Omental fat pad (tissue), 4 donors: ENCODE data around the gene TDRD9. TPM values are rescaled to one million over a fixed set of nuclear protein-coding genes. Genes with fewer than 3 reads are reported as not detected.

Experiments
- ATAC-seq: fragments of 150-250 bp; one replicate; pipeline ENCODE4 v1.9.1; 2016; ENCODE audit warnings: mild to moderate bottlenecking, moderate library complexity; ENCODE audit not compliant: low FRiP score
- DNase-seq: peaks from one replicate; pipeline ENCODE4 v3.0.0-alpha.2; 2019; ENCODE audit warnings: low spot score
- total RNA-seq, 4 donors: library from RNA; depleted of rRNA; stranded (reverse); fragments of >200 nt; gene quantifications; one replicate each; pipeline ENCODE4 v1.1.0, GENCODE V29; 2016
- TF ChIP-seq, protein P1 (sequence below), 3 donors: fragments of 450-650 bp; IDR thresholded peaks; one replicate each; pipeline ENCODE4 v1.5.1; 2016 to 2017; ENCODE audit warnings: antibody characterized with exemption in 3 of 3, mild to moderate bottlenecking in 3 of 3, moderate library complexity in 2 of 3

Gene TDRD9
- total RNA-seq, 4 donors from 2014 or later: 0.28 to 8.0 (median 1.1) TPM

DNA sequence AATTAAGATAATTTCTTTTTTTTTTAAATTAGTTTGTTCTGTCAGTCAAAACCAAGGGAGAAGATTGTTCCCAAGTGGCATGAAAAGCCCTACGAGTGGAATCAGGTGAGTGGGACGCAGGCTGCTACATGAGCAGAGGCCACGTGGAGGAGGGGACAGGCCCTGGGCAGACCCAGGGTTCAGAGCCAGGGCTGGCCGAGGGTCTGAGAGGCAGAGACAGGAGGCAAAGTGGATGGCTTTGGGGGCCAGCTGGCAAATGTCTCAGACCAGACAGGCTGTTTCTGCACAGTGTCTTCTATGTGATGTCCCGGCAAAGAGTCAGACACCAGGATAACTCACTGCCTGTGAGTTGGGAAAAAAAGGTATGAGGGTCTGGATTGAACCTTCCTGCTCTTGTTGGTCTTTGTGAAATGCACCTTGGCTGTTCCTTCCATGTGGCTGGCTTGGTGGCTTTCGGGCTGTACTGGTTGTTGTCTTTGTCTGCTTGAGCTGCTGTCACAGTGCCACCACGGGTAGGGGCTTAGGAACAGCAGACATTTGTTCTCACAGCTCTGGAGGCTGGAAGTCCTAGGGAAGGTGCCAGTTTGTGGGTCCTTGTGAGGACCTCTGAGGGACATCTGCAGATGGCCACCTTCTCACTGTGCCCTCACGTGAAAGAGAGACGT, 121.5 kb downstream of the TDRD9 start:
- ATAC-seq (no peak), DNase-seq (no peak)
- TF ChIP-seq, protein P1, sequence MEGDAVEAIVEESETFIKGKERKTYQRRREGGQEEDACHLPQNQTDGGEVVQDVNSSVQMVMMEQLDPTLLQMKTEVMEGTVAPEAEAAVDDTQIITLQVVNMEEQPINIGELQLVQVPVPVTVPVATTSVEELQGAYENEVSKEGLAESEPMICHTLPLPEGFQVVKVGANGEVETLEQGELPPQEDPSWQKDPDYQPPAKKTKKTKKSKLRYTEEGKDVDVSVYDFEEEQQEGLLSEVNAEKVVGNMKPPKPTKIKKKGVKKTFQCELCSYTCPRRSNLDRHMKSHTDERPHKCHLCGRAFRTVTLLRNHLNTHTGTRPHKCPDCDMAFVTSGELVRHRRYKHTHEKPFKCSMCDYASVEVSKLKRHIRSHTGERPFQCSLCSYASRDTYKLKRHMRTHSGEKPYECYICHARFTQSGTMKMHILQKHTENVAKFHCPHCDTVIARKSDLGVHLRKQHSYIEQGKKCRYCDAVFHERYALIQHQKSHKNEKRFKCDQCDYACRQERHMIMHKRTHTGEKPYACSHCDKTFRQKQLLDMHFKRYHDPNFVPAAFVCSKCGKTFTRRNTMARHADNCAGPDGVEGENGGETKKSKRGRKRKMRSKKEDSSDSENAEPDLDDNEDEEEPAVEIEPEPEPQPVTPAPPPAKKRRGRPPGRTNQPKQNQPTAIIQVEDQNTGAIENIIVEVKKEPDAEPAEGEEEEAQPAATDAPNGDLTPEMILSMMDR (IDR thresholded peaks at IDR 0.05): no peak

DNA sequence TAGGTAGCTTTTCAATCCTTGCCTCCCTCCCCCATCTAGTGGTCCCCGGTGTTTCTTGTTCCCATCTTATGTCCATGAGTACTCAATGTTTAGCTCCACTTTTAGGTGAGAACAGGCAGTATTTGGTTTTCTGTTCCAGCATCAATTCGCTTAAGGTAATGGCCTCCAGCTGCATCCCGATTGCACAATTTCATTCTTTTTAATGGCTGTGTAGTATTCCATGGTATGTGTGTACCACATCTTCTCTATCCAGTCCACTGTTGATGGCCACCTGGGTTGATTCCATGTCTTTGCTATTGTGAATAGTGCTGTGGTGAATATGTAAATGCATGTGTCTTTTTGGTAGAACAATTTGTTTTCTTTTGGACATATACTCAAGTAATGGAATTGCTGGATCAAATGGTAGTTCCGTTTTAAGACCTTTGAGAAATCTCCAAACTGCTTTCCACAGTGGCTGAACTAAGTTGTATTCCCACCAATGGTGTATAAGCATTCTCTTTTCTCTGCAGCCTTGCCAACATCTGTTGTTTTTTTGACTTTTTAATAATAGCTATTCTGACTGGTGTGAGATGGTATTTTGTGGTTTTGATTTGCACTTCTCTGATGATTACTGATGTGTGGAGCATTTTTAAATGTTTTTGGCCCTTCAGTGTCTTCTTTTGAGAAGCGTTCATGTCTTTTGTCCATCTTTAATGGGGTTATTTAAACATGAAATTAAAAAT, 123.0 kb downstream of the TDRD9 start:
- DNase-seq (no peak), ATAC-seq (no peak)
- TF ChIP-seq, protein P1 (IDR thresholded peaks at IDR 0.05): no peak

DNA sequence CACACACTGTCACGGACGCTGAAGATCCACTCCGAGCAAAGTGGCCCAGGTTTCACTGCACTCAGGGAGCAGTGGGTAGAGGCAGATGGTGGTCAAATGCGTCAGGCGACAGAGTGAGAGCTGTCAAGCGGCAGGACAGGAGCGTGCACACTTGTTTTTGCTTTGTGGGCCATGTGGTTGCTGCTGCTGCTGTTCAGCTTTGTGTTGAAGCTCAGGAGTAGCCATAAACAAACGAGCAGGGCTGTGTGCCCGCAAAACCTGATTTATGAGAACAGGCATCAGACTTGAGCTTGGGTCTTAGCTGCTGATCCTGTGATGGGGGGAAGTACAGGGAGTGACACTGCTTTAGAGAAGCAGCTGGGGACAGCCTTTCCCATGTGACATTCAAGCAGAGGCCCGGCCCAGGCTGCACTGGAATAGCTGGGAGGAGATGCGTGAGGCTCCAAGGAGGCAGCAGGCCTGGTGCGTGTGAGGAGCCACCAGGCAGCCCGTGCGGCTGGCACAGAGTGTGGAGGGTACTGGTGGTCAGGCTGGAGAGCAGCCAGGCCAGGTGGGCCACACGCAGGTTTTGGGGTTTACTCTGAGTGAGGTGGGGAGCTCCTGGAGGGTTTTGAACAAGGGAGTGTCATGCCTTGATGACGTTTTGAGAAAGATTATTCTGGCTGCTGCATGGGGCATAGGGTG, 126.1 kb downstream of the TDRD9 start:
- ATAC-seq (no peak), DNase-seq (no peak)
- TF ChIP-seq, protein P1 (IDR thresholded peaks at IDR 0.05): no peak

GRCh38 chr14:104062281-104062680, 134.0 kb downstream of the TDRD9 start:
- TF ChIP-seq, protein P1 (IDR thresholded peaks at IDR 0.05): no peak
- ATAC-seq: no peak
- no peak for DNase-seq

GRCh38 chr14:104064003-104064402, 135.7 kb downstream of the TDRD9 start:
- DNase-seq (no peak), ATAC-seq (no peak)
- TF ChIP-seq, protein P1 (IDR thresholded peaks at IDR 0.05): no peak

DNA sequence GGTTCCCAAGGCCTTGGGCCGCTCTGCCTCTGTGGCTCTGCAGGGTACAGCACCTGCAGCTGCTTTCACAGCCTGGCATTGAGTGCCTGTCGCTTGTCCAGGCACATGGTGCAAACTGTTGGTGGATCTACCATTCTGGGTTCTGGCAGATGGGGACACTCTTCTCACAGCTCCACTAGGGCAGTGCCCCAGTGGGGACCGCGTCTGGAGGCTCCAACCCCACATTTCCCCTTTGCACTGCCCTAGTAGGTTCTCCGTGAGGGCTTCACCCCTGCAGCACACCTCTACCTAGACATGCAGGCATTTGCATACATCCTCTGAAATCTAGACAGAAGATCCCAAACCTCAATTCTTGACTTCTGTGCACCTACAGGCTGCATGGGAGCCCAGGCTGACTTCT, 138.0 kb downstream of the TDRD9 start:
- DNase-seq: no peak
- TF ChIP-seq, protein P1 (IDR thresholded peaks at IDR 0.05): no peak
- no peak for ATAC-seq
